Measurements from ENCODE around the gene FANCC.

- TF ChIP-seq CTCF (IDR thresholded peaks at IDR 0.05 in 2 of 3, conservative IDR thresholded peaks at IDR 0.05 in 1 of 3; ENCODE audit: borderline replicate concordance in 1 of 3, insufficient read depth in 1 of 3, low read depth in 2 of 3, low read length in 2 of 3) (no peak), EZH2phosphoT487 (IDR thresholded peaks at IDR 0.05; ENCODE audit: borderline replicate concordance) (no peak), JUND (IDR thresholded peaks at IDR 0.05) (no peak), POLR2A (IDR thresholded peaks at IDR 0.05; ENCODE audit: borderline replicate concordance, extremely low read depth, insufficient read depth, insufficient read length) (no peak)
These were observed 179.8 kb downstream of the FANCC start for GRCh38 chr9:95137587-95138145.
